ENCODE data around the gene TBX5. TPM values are rescaled to one million over a fixed set of nuclear protein-coding genes. Genes with fewer than 3 reads are reported as not detected.
"Not testable (repeated sequence)": the region's sequence is repeated elsewhere in the genome, so short reads cannot be mapped to it uniquely, and the experiment has no call there.

Gene TBX5
- total and polyA plus RNA-seq, 5 donors from 2014 or later: not detected

DNA sequence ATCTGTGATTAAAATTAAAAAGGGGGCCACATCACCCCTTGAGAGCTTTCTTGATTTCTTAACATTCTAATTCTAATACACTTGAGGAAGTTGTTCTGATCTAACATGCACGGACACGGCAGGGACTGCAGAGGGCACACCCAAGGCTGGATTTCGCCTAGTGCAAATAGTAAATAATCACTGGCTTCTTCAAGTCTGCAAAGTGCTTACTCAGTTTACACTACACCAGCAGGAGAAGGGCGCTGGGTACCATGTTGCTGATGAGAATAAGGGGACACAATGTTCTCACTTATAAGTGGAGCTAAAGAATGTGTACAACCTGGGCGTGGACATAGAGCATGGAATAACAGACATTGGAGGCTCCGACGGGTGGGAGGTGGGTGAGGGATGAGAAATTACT lies 34.2 kb downstream of the TBX5 start:
- no peaks in the 10 kb centered on the region for H3K36me3 Mint-ChIP-seq
- Histone ChIP-seq H3K9me3 (ENCODE audit: control insufficient read depth in 2 of 2, low read length in 2 of 2) (no peaks in the 10 kb centered on the region), H3K27ac (ENCODE audit: insufficient read depth, low read length, poor library complexity, severe bottlenecking) (no peak overlapping the region), H3K36me3 (ENCODE audit: control insufficient read depth, insufficient read depth, low read length) (no peaks in the 10 kb centered on the region), H3K4me3 (ENCODE audit: low read depth, low read length) (no peak overlapping the region), H3K4me1 (ENCODE audit: control insufficient read depth, insufficient read depth, low read length, poor library complexity, severe bottlenecking) (no peaks in the 10 kb centered on the region), H3K27me3 (ENCODE audit: control insufficient read depth, insufficient read depth, low read length) (no peaks in the 10 kb centered on the region)
- ATAC-seq (ENCODE audit: low read depth in 2 of 2) (no peak), DNase-seq (no peak)
- no peak overlapping the region for H3K27ac Mint-ChIP-seq
- H3K9me3 Mint-ChIP-seq: peaks cover 0 to 2% (median 0%) of the 10 kb centered on the region in 7 donors
- peaks cover 6% of the 10 kb centered on the region for H3K27me3 Mint-ChIP-seq
- no peaks in the 10 kb centered on the region for H3K4me1 Mint-ChIP-seq
- no peak overlapping the region for H3K4me3 Mint-ChIP-seq

DNA sequence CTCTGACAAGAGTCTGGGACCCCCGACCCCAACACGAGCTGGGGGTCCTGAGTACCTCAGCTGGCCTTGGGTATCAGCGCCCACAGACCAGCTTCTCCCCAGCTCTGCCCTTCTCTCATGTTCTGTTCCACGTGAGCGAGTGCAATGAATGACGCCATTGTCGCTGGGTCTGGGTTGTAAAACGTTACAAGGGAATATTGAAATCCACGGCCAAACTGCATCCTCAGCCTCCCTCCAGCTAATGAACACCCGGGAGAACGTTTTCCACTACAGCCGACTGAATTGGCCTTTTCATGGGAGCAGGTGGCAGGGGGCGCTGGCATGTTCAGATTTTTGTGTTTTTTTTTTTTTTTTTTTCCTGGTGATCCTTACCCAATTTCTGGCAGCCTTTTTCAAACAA lies 34.7 kb downstream of the TBX5 start:
- Mint-ChIP-seq H3K4me3 (no peak overlapping the region), H3K9me3 (peaks cover 0 to 3% (median 1%) of the 10 kb centered on the region in 7 donors), H3K36me3 (no peaks in the 10 kb centered on the region), H3K4me1 (no peaks in the 10 kb centered on the region), H3K27me3 (peaks cover 6% of the 10 kb centered on the region), H3K27ac (no peak overlapping the region)
- no peaks in the 10 kb centered on the region for H3K4me1 ChIP-seq (ENCODE audit: control insufficient read depth, insufficient read depth, low read length, poor library complexity, severe bottlenecking)
- H3K36me3 ChIP-seq (ENCODE audit: control insufficient read depth, insufficient read depth, low read length): no peaks in the 10 kb centered on the region
- no peak for ATAC-seq (ENCODE audit: low read depth in 2 of 2)
- no peaks in the 10 kb centered on the region for H3K27me3 ChIP-seq (ENCODE audit: control insufficient read depth, insufficient read depth, low read length)
- H3K4me3 ChIP-seq (ENCODE audit: low read depth, low read length): no peak overlapping the region
- no peak for DNase-seq
- H3K27ac ChIP-seq (ENCODE audit: insufficient read depth, low read length, poor library complexity, severe bottlenecking): no peak overlapping the region
- H3K9me3 ChIP-seq (ENCODE audit: control insufficient read depth in 2 of 2, low read length in 2 of 2): no peaks in the 10 kb centered on the region

GRCh38 chr12:114368685-114369452 lies 37.1 kb downstream of the TBX5 start:
- H3K4me3 Mint-ChIP-seq: no peak overlapping the region
- no peaks in the 10 kb centered on the region for H3K36me3 Mint-ChIP-seq
- no peak for ATAC-seq (ENCODE audit: low read depth in 2 of 2)

GRCh38 chr12:114361992-114362391 lies 44.0 kb downstream of the TBX5 start:
- H3K27me3 ChIP-seq (ENCODE audit: control insufficient read depth, insufficient read depth, low read length): no peaks in the 10 kb centered on the region
- H3K4me3 ChIP-seq (ENCODE audit: low read depth, low read length): no peak overlapping the region
- H3K9me3 Mint-ChIP-seq: peaks cover 0 to 8% (median 1%) of the 10 kb centered on the region in 7 donors
- ATAC-seq (ENCODE audit: low read depth in 2 of 2): no peak
- peaks cover 4% of the 10 kb centered on the region for H3K27me3 Mint-ChIP-seq
- no peaks in the 10 kb centered on the region for H3K36me3 Mint-ChIP-seq
- H3K9me3 ChIP-seq (ENCODE audit: control insufficient read depth in 2 of 2, low read length in 2 of 2): no peaks in the 10 kb centered on the region
- no peak for DNase-seq
- no peaks in the 10 kb centered on the region for H3K4me1 Mint-ChIP-seq
- no peak overlapping the region for H3K4me3 Mint-ChIP-seq
- no peak overlapping the region for H3K27ac ChIP-seq (ENCODE audit: insufficient read depth, low read length, poor library complexity, severe bottlenecking)
- H3K36me3 ChIP-seq (ENCODE audit: control insufficient read depth, insufficient read depth, low read length): no peaks in the 10 kb centered on the region
- H3K4me1 ChIP-seq (ENCODE audit: control insufficient read depth, insufficient read depth, low read length, poor library complexity, severe bottlenecking): no peaks in the 10 kb centered on the region
- no peak overlapping the region for H3K27ac Mint-ChIP-seq

More at GRCh38 chr12:114368685-114369452, 37.1 kb downstream of the TBX5 start:
- Histone ChIP-seq H3K4me3 (ENCODE audit: low read depth, low read length) (no peak overlapping the region), H3K27ac (ENCODE audit: insufficient read depth, low read length, poor library complexity, severe bottlenecking) (no peak overlapping the region), H3K27me3 (ENCODE audit: control insufficient read depth, insufficient read depth, low read length) (no peaks in the 10 kb centered on the region), H3K9me3 (ENCODE audit: control insufficient read depth in 2 of 2, low read length in 2 of 2) (no peaks in the 10 kb centered on the region), H3K4me1 (ENCODE audit: control insufficient read depth, insufficient read depth, low read length, poor library complexity, severe bottlenecking) (no peaks in the 10 kb centered on the region), H3K36me3 (ENCODE audit: control insufficient read depth, insufficient read depth, low read length) (no peaks in the 10 kb centered on the region)
- Mint-ChIP-seq H3K27me3 (no peaks in the 10 kb centered on the region), H3K27ac (no peak overlapping the region), H3K4me1 (no peaks in the 10 kb centered on the region), H3K9me3 (peaks cover 0 to 8% (median 1%) of the 10 kb centered on the region in 7 donors)
- no peak for DNase-seq

DNA sequence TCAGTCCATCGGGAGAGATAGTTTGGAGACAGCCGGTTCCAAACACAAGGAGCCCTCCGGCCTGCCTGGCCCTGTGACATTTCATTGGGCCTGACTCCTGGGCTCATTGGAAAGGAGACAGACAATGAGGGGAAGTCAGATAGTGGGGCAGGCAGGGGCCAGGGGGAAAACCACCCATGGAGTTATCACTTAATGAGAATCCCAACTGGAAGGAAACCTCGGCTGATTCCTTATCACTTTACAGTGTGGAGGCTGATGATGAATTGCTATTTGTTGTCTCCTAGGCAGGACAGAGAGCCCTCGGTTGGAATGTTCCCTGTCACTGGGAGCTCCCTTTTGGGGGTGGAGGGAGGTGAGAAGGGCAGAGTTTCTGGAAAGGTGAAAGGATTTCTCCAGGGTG lies 44.4 kb downstream of the TBX5 start:
- Mint-ChIP-seq H3K36me3 (no peaks in the 10 kb centered on the region), H3K9me3 (peaks cover 0 to 8% (median under 1%) of the 10 kb centered on the region in 7 donors), H3K4me3 (no peak overlapping the region), H3K27ac (no peak overlapping the region), H3K27me3 (peaks cover 4% of the 10 kb centered on the region), H3K4me1 (no peaks in the 10 kb centered on the region)
- no peaks in the 10 kb centered on the region for H3K27me3 ChIP-seq (ENCODE audit: control insufficient read depth, insufficient read depth, low read length)
- H3K9me3 ChIP-seq (ENCODE audit: control insufficient read depth in 2 of 2, low read length in 2 of 2): no peaks in the 10 kb centered on the region
- DNase-seq: no peak
- no peaks in the 10 kb centered on the region for H3K4me1 ChIP-seq (ENCODE audit: control insufficient read depth, insufficient read depth, low read length, poor library complexity, severe bottlenecking)
- no peak overlapping the region for H3K27ac ChIP-seq (ENCODE audit: insufficient read depth, low read length, poor library complexity, severe bottlenecking)
- no peaks in the 10 kb centered on the region for H3K36me3 ChIP-seq (ENCODE audit: control insufficient read depth, insufficient read depth, low read length)
- no peak for ATAC-seq (ENCODE audit: low read depth in 2 of 2)
- H3K4me3 ChIP-seq (ENCODE audit: low read depth, low read length): no peak overlapping the region

GRCh38 chr12:114360485-114360884 lies 45.5 kb downstream of the TBX5 start:
- peaks cover 4% of the 10 kb centered on the region for H3K27me3 Mint-ChIP-seq
- ATAC-seq (ENCODE audit: low read depth in 2 of 2) (no peak), DNase-seq (no peak)
- no peaks in the 10 kb centered on the region for H3K27me3 ChIP-seq (ENCODE audit: control insufficient read depth, insufficient read depth, low read length)
- no peaks in the 10 kb centered on the region for H3K4me1 ChIP-seq (ENCODE audit: control insufficient read depth, insufficient read depth, low read length, poor library complexity, severe bottlenecking)
- H3K9me3 Mint-ChIP-seq: peaks cover 0 to 6% (median 2%) of the 10 kb centered on the region in 7 donors
- no peak overlapping the region for H3K4me3 ChIP-seq (ENCODE audit: low read depth, low read length)
- H3K4me1 Mint-ChIP-seq: no peaks in the 10 kb centered on the region
- H3K27ac ChIP-seq (ENCODE audit: insufficient read depth, low read length, poor library complexity, severe bottlenecking): no peak overlapping the region
- H3K9me3 ChIP-seq (ENCODE audit: control insufficient read depth in 2 of 2, low read length in 2 of 2): no peaks in the 10 kb centered on the region
- no peak overlapping the region for H3K4me3 Mint-ChIP-seq
- no peaks in the 10 kb centered on the region for H3K36me3 ChIP-seq (ENCODE audit: control insufficient read depth, insufficient read depth, low read length)
- no peak overlapping the region for H3K27ac Mint-ChIP-seq
- no peaks in the 10 kb centered on the region for H3K36me3 Mint-ChIP-seq

GRCh38 chr12:114355389-114356088 lies 50.4 kb downstream of the TBX5 start:
- Mint-ChIP-seq H3K9me3 (peaks cover 0 to 6% (median 0%) of the 10 kb centered on the region in 7 donors), H3K4me1 (no peaks in the 10 kb centered on the region), H3K27ac (no peak overlapping the region), H3K27me3 (no peaks in the 10 kb centered on the region), H3K36me3 (no peaks in the 10 kb centered on the region), H3K4me3 (no peak overlapping the region)
- ATAC-seq (ENCODE audit: low read depth in 2 of 2) (no peak), DNase-seq (no peak)
- Histone ChIP-seq H3K4me1 (ENCODE audit: control insufficient read depth, insufficient read depth, low read length, poor library complexity, severe bottlenecking) (no peaks in the 10 kb centered on the region), H3K27me3 (ENCODE audit: control insufficient read depth, insufficient read depth, low read length) (no peaks in the 10 kb centered on the region), H3K4me3 (ENCODE audit: low read depth, low read length) (no peak overlapping the region), H3K27ac (ENCODE audit: insufficient read depth, low read length, poor library complexity, severe bottlenecking) (no peak overlapping the region), H3K36me3 (ENCODE audit: control insufficient read depth, insufficient read depth, low read length) (no peaks in the 10 kb centered on the region), H3K9me3 (ENCODE audit: control insufficient read depth in 2 of 2, low read length in 2 of 2) (no peaks in the 10 kb centered on the region)

DNA sequence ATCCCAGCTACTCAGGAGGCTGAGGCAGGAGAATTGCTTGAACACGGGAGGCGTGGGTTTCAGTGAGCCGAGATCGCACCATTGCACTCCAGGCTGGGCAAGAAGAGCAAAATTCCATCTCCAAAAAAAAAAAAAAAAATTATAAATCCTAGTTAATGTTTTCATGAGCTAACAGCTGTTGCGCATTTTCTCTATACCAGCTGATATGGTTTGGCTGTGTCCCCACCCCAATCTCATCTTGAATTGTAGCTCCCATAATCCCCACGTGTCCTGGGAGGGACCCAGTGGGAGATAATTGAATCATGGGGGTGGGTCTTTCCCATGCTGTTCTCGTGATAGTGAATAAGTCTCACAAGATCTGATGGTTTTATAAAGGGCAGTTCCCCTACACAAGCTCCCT lies 56.7 kb downstream of the TBX5 start:
- not testable (repeated sequence) for H3K27ac ChIP-seq (ENCODE audit: insufficient read depth, low read length, poor library complexity, severe bottlenecking); H3K4me3 Mint-ChIP-seq; H3K27ac Mint-ChIP-seq; DNase-seq; H3K27me3 ChIP-seq (ENCODE audit: control insufficient read depth, insufficient read depth, low read length); H3K9me3 ChIP-seq (ENCODE audit: control insufficient read depth in 2 of 2, low read length in 2 of 2); H3K4me1 Mint-ChIP-seq; H3K4me3 ChIP-seq (ENCODE audit: low read depth, low read length); H3K27me3 Mint-ChIP-seq; H3K36me3 Mint-ChIP-seq; H3K36me3 ChIP-seq (ENCODE audit: control insufficient read depth, insufficient read depth, low read length); H3K4me1 ChIP-seq (ENCODE audit: control insufficient read depth, insufficient read depth, low read length, poor library complexity, severe bottlenecking); H3K9me3 Mint-ChIP-seq; ATAC-seq (ENCODE audit: low read depth in 2 of 2)

Data from CD4-positive, CD25-positive, alpha-beta regulatory T cell (primary cell).